K562 (cell line): Measurements from ENCODE around the gene MCF2. TPM values are rescaled to one million over a fixed set of nuclear protein-coding genes. Genes with fewer than 3 reads are reported as not detected.

Experiments
- ATAC-seq: fragments of 200-7000 bp; cut with Tn5 transposase; 3 replicates; pipeline ENCODE4 v1.9.1; 2020; ENCODE audit warnings: moderate library complexity
- BruUV-seq: library from RNA; stranded (reverse); fragments of 400-500 nt; replicated peaks from 2 replicates; lab custom pipeline; 2021; lab: Mats Ljungman, UMichigan
- CTCF ChIA-PET: fragments of 300-600 bp; formaldehyde crosslinking; extraction: SDS; loops from one replicate; lab custom pipeline; 2021; ENCODE audit warnings: low intra/inter-chr PET ratio; lab: Yijun Ruan, JAX
- POLR2A ChIA-PET: fragments of 300-600, 350-650 bp; sonication (Branson Sonifier 250); formaldehyde crosslinking; extraction: SDS; loops from one replicate; lab custom pipeline; 2021; ENCODE audit warnings: antibody characterized with exemption, inconsistent platforms; lab: Yijun Ruan, JAX
- DNase-seq, 4 experiments: peaks; one replicate each; pipeline versions ENCODE4 v3.0.0 to v3.0.0-alpha.2; 2011 to 2018; ENCODE audit warnings: low spot score in 3 of 4, mixed read lengths in 3 of 4; ENCODE audit errors: extremely low read depth in 1 of 4
- FAIRE-seq: peaks from 2 replicates; lab custom pipeline; 2011; peaks lifted over from hg19 to GRCh38; lab: Jason Lieb, UNC
- H2AFZ ChIP-seq: 2 replicates; pipeline ENCODE4 v1.6.0; 2011; ENCODE audit warnings: low read depth, low read length, control low read depth, inconsistent platforms
- H3K27ac ChIP-seq: fragments of 200-600 bp; 3 replicates; pipeline ENCODE4 v1.8.0; 2011; ENCODE audit warnings: low read depth, mild to moderate bottlenecking, control low read depth, inconsistent platforms, low read length, moderate library complexity, mixed read lengths; ENCODE audit errors: extremely low read depth
- H3K27me3 ChIP-seq, 2 experiments: fragments of 300-600 bp in 1 of 2; 2 replicates in 1 of 2; 3 replicates in 1 of 2; pipeline versions ENCODE4 v1.6.0 to v1.8.0; 2011; ENCODE audit warnings: inconsistent platforms in 2 of 2, low read length in 2 of 2, mild to moderate bottlenecking in 1 of 2, mixed read lengths in 1 of 2, moderate library complexity in 1 of 2; ENCODE audit not compliant: control insufficient read depth in 2 of 2, insufficient read depth in 2 of 2
- H3K36me3 ChIP-seq: fragments of 300-600 bp; 3 replicates; pipeline ENCODE4 v1.8.0; 2011; ENCODE audit warnings: mild to moderate bottlenecking, low read length, inconsistent platforms; ENCODE audit not compliant: control insufficient read depth, insufficient read depth
- H3K4me1 ChIP-seq, 2 experiments: fragments of 200-600 bp in 1 of 2; replicated peaks in 1 of 2; 2 replicates in 1 of 2; 3 replicates in 1 of 2; pipeline versions ENCODE4 v1.5.1 to v1.8.0; 2011; ENCODE audit warnings: inconsistent platforms in 2 of 2, low read length in 2 of 2, mild to moderate bottlenecking in 1 of 2, mixed read lengths in 1 of 2, moderate library complexity in 1 of 2; ENCODE audit not compliant: control insufficient read depth in 2 of 2, insufficient read depth in 2 of 2
- H3K4me2 ChIP-seq: 2 replicates; pipeline ENCODE4 v1.6.1; 2011; ENCODE audit warnings: low read length, control low read depth, inconsistent platforms, mixed read lengths; ENCODE audit not compliant: insufficient read depth
- H3K4me3 ChIP-seq: fragments of 200-600 bp; sonication (generic), shearing (Covaris generic); 2 replicates; pipeline ENCODE4 v1.5.1; 2016; ENCODE audit warnings: control low read depth, inconsistent platforms
- H3K79me2 ChIP-seq: fragments of 200-600 bp; 3 replicates; pipeline ENCODE4 v1.8.0; 2011; ENCODE audit warnings: low read length, inconsistent platforms; ENCODE audit not compliant: control insufficient read depth, insufficient read depth
- H3K9ac ChIP-seq, 2 experiments: 2 replicates each; pipeline versions ENCODE4 v1.6.0 to v1.6.1; 2011; ENCODE audit warnings: low read depth in 2 of 2, low read length in 2 of 2, control low read depth in 1 of 2, inconsistent platforms in 1 of 2, mild to moderate bottlenecking in 1 of 2, mixed read lengths in 1 of 2; ENCODE audit not compliant: insufficient read depth in 1 of 2
- H3K9me1 ChIP-seq: one replicate; pipeline ENCODE4 v1.6.0; 2011; ENCODE audit warnings: inconsistent platforms, mild to moderate bottlenecking, low read length, moderate library complexity; ENCODE audit not compliant: control insufficient read depth, insufficient read depth
- H3K9me3 ChIP-seq: replicated peaks from 2 replicates; pipeline ENCODE4 v1.5.1; 2011; ENCODE audit warnings: low read depth, low read length, inconsistent platforms; ENCODE audit not compliant: control insufficient read depth, insufficient read depth
- H4K20me1 ChIP-seq: replicated peaks from 2 replicates; pipeline ENCODE4 v1.6.1; 2011; ENCODE audit warnings: low read length, inconsistent platforms, mixed read lengths; ENCODE audit not compliant: control insufficient read depth, insufficient read depth
- CEBPG ChIP-seq, 3 experiments: fragments of 200-800 bp in 1 of 3; sonication (Bioruptor generic) in 1 of 3; sonication (generic) in 1 of 3; formaldehyde crosslinking in 1 of 3; IDR thresholded peaks in 2 of 3; conservative IDR thresholded peaks in 1 of 3; 2 replicates each; pipeline versions ENCODE4 v1.6.1 to v1.8.0; 2016 to 2022; ENCODE audit warnings: missing compliant biosample characterization in 2 of 3, missing genetic modification characterization in 2 of 3, mild to moderate bottlenecking in 1 of 3, missing genetic modification reagents in 1 of 3
- CTBP1 ChIP-seq: fragments of 450-650 bp; IDR thresholded peaks from 2 replicates; pipeline ENCODE4 v1.6.1; 2016; ENCODE audit warnings: borderline replicate concordance
- DACH1 ChIP-seq: fragments of 450-650 bp; IDR thresholded peaks from 2 replicates; pipeline ENCODE4 v1.6.1; 2018; ENCODE audit not compliant: partially characterized antibody
- HDGF ChIP-seq: fragments of 450-650 bp; IDR thresholded peaks from 2 replicates; pipeline ENCODE4 v1.6.1; 2016
- HLTF ChIP-seq: fragments of 450-650 bp; IDR thresholded peaks from 2 replicates; pipeline ENCODE4 v1.6.1; 2016
- HSF4 ChIP-seq: fragments of 250-450 bp; sonication (Bioruptor Pico); IDR thresholded peaks from 2 replicates; pipeline ENCODE4 v2.1.2; 2022; ENCODE audit warnings: mild to moderate bottlenecking, moderate library complexity, borderline replicate concordance
- ILK ChIP-seq: fragments of 450-650 bp; IDR thresholded peaks from 2 replicates; pipeline ENCODE4 v1.6.1; 2016; ENCODE audit warnings: missing genetic modification characterization, low read depth, mild to moderate bottlenecking, missing compliant biosample characterization, moderate library complexity, borderline replicate concordance
- NFE2L1 ChIP-seq: fragments of 450-650 bp; IDR thresholded peaks from 2 replicates; pipeline ENCODE4 v1.6.1; 2016; ENCODE audit warnings: missing genetic modification characterization, low read depth, mild to moderate bottlenecking, missing compliant biosample characterization, moderate library complexity, borderline replicate concordance
- NFYB ChIP-seq: IDR thresholded peaks from 2 replicates; pipeline ENCODE4 v1.6.1; 2011; ENCODE audit warnings: mild to moderate bottlenecking, moderate library complexity; ENCODE audit not compliant: insufficient read length; ENCODE audit errors: extremely low read depth
- RBM34 ChIP-seq: fragments of 200-400 bp; formaldehyde crosslinking; IDR thresholded peaks from 2 replicates; pipeline ENCODE4 v1.6.1; 2018; ENCODE audit warnings: low read length, borderline replicate concordance; ENCODE audit not compliant: insufficient read depth
- TAF1 ChIP-seq: IDR thresholded peaks from 2 replicates; pipeline ENCODE4 v1.6.1; 2011; ENCODE audit warnings: mild to moderate bottlenecking, low read length, moderate library complexity; ENCODE audit not compliant: insufficient read depth, control insufficient read depth, severe bottlenecking; ENCODE audit errors: extremely low read depth
- ZBTB9 ChIP-seq: fragments of 450-650 bp; formaldehyde crosslinking; IDR thresholded peaks from 2 replicates; pipeline ENCODE4 v1.4.0; 2020; ENCODE audit warnings: mild to moderate bottlenecking, moderate library complexity
- ZC3H11A ChIP-seq: IDR thresholded peaks from 2 replicates; pipeline ENCODE4 v1.6.1; 2012; ENCODE audit warnings: low read depth, low read length, improper control_type of control experiment
- ZFPM2 ChIP-seq: fragments of 250-450 bp; sonication (Bioruptor Pico); IDR thresholded peaks from 2 replicates; pipeline ENCODE4 v1.5.1; 2022; ENCODE audit warnings: mild to moderate bottlenecking
- ZNF436 ChIP-seq: fragments of 250-450, 450-650 bp; sonication (Bioruptor Pico); formaldehyde crosslinking; IDR thresholded peaks from 2 replicates; pipeline ENCODE4 v1.7.0; 2020; ENCODE audit warnings: mild to moderate bottlenecking
- ZNF518B ChIP-seq: fragments of 250-450 bp; sonication (Bioruptor Pico); IDR thresholded peaks from 2 replicates; pipeline ENCODE4 v1.5.0; 2021; ENCODE audit warnings: mild to moderate bottlenecking, moderate library complexity
- ZNF586 ChIP-seq: fragments of 450-650 bp; formaldehyde crosslinking; conservative IDR thresholded peaks from 2 replicates; pipeline ENCODE4 v1.4.0; 2020; ENCODE audit warnings: mild to moderate bottlenecking, moderate library complexity
- WGBS: fragments of 100-300 bp; shearing (Covaris generic); methylation state at CpG from one replicate; pipeline ENCODE4 v1.1.6; 2016; ENCODE audit warnings: low coverage, mixed read lengths; ENCODE audit not compliant: insufficient coverage; ENCODE audit errors: missing lambda C conversion rate; 5-methylcytosine and 5-hydroxymethylcytosine counted together
- in situ Hi-C: fragments of 300-500 bp; cut with MboI; formaldehyde crosslinking; loops from 4 replicates; pipeline ENCODE4 v1.15.0; 2018; ENCODE audit warnings: inconsistent platforms, mixed read lengths
- intact Hi-C: fragments of 100-400 bp; cut with micrococcal nuclease; formaldehyde crosslinking; loops from 2 replicates; pipeline ENCODE4 v1.14.2; 2022
- polyA plus RNA-seq, 8 experiments: library from polyadenylated mRNA; depleted of rRNA in 4 of 8; stranded (reverse) in 5 of 8; unstranded in 3 of 8; fragments of >200 nt; fragmentation: Nextera tagmentation in 2 of 8; fragmentation: Illumina TruSeq in 1 of 8; extraction: Ambion mirVana in 2 of 8; extraction: Trizol in 1 of 8; gene quantifications; 2 replicates each; pipeline versions ENCODE4 v1.2.1 to v1.2.3, GENCODE V29; 2011 to 2014; ENCODE audit warnings: inconsistent platforms in 1 of 8, missing spikeins in 1 of 8
- total RNA-seq, 7 experiments: library from RNA; depleted of rRNA in 6 of 7; stranded (reverse); fragments of >200 nt in 6 of 7; fragmentation: Illumina TruSeq in 2 of 7; extraction: Trizol in 2 of 7; gene quantifications; 2 replicates each; pipeline versions ENCODE4 v1.2.1 to v1.2.3, GENCODE V29; 2011 to 2021; ENCODE audit warnings: low replicate concordance in 1 of 7

The MCF2 gene
- total and polyA plus RNA-seq, 9 of the 15 experiments (the other 6 are each of a cell fraction or from before 2014, with no cell fraction given) = 0.03 to 0.78 (median 0.08) TPM; not detected in 3

- Histone ChIP-seq H3K4me2 (no peak overlapping the region), H4K20me1 (no peaks in the 10 kb centered on the region), H3K27ac (no peak overlapping the region), H3K36me3 (no peaks in the 10 kb centered on the region), H3K4me1 (no peaks in the 10 kb centered on the region), H2AFZ (no peak overlapping the region), H3K9ac (no peak overlapping the region), H3K9me3 (no peaks in the 10 kb centered on the region), H3K79me2 (no peaks in the 10 kb centered on the region), H3K9me1 (no peaks in the 10 kb centered on the region), H3K27me3 (no peaks in the 10 kb centered on the region), H3K4me3 (no peak overlapping the region)
- FAIRE-seq (no peak), ATAC-seq (no peak), DNase-seq (no peak)
- WGBS = 2% methylated on average over 4 of the region's 4 CpGs
- ChIA-PET POLR2A (no interaction called here), CTCF (no interaction called here)
- no peak for TF ChIP-seq NFE2L1 (tag)
- TF ChIP-seq ZNF436 (CRISPR knock-in tag) = no peak
- TF ChIP-seq CEBPG (CRISPR knock-in tag; IDR thresholded peaks at IDR 0.05) = no peak
- TF ChIP-seq CEBPG (tag; conservative IDR thresholded peaks at IDR 0.05 in 1 of 2, IDR thresholded peaks at IDR 0.05 in 1 of 2) = no peak
- no peak for TF ChIP-seq ZNF586 (CRISPR knock-in tag)
- no peak for TF ChIP-seq DACH1
- TF ChIP-seq CTBP1 = no peak
- no peak for TF ChIP-seq TAF1
- no peak for TF ChIP-seq HDGF
- TF ChIP-seq NFYB = no peak
- TF ChIP-seq ZC3H11A = no peak
- no peak for TF ChIP-seq ZNF518B (CRISPR knock-in tag)
- no peak for TF ChIP-seq RBM34
- no peak for TF ChIP-seq HLTF
- TF ChIP-seq ZFPM2 (CRISPR knock-in tag) = no peak
- TF ChIP-seq ZBTB9 (CRISPR knock-in tag) = no peak
- TF ChIP-seq ILK = no peak
- no peak for TF ChIP-seq HSF4 (CRISPR knock-in tag)
- in situ Hi-C loops (no loop called here), intact Hi-C loops (no loop called here)
- no TSS peak for BruUV-seq
Measured at GRCh38 chrX:139533444-139533843, 174.5 kb downstream of the MCF2 start.
